Esophagus muscularis mucosa (tissue), 4 donors: ENCODE measurements around the gene HIGD2A.

Experiments used
- CTCF ChIP-seq, 3 experiments: fragments of 200-600 bp in 2 of 3; fragments of 450-650 bp in 1 of 3; sonication (generic) in 2 of 3; IDR thresholded peaks; one replicate each; pipeline ENCODE4 v1.5.1; 2017 to 2019; ENCODE audit warnings: antibody characterized with exemption in 3 of 3, mild to moderate bottlenecking in 2 of 3, moderate library complexity in 1 of 3
- EP300 ChIP-seq: sonication (generic); formaldehyde crosslinking; IDR thresholded peaks from one replicate; pipeline ENCODE4 v1.6.1; 2017; ENCODE audit warnings: antibody characterized with exemption
- POLR2A ChIP-seq: fragments of 450-650 bp; IDR thresholded peaks from one replicate; pipeline ENCODE4 v1.6.1; 2017; ENCODE audit warnings: antibody characterized with exemption, moderate library complexity, mild to moderate bottlenecking, low read depth
- POLR2AphosphoS5 ChIP-seq, 2 donors: sonication (generic); formaldehyde crosslinking; IDR thresholded peaks; one replicate each; pipeline ENCODE4 v1.6.1; 2017; ENCODE audit warnings: antibody characterized with exemption in 2 of 2

GRCh38 chr5:176365351-176366231 lies 23.0 kb upstream of the HIGD2A start, which contains the start of gene ARL10:
- TF ChIP-seq CTCF (IDR thresholded peaks at IDR 0.05) (no peak), POLR2A (no peak), POLR2AphosphoS5 (IDR thresholded peaks at IDR 0.05) (peak; percentile 26 to 41), EP300 (no peak)
